Measurements from ENCODE around the gene CBX2. TPM values are rescaled to one million over a fixed set of nuclear protein-coding genes. Genes with fewer than 3 reads are reported as not detected.

CBX2 gene
- total and polyA plus RNA-seq, 2 donors = 3.1 to 7.0 TPM

GRCh38 chr17:79738643-79739042 lies 39.3 kb upstream of the CBX2 start:
- WGBS = 87% methylated on average over 14 of the region's 14 CpGs
- H3K4me1 ChIP-seq (ENCODE audit: insufficient read depth) = no peaks in the 10 kb centered on the region
- no peaks in the 10 kb centered on the region for H3K36me3 ChIP-seq (ENCODE audit: insufficient read depth)
- H3K4me3 ChIP-seq (ENCODE audit: low read depth, low read length) = no peak overlapping the region
- no peak for DNase-seq (ENCODE audit: extremely low spot score)
- no peak overlapping the region for H3K27ac ChIP-seq (ENCODE audit: low read depth)

- no peak overlapping the region for H3K4me3 ChIP-seq (ENCODE audit: low read depth, low read length)
- 81% methylated on average over 28 of the region's 28 CpGs for WGBS
- H3K36me3 ChIP-seq (ENCODE audit: insufficient read depth) = no peaks in the 10 kb centered on the region
- DNase-seq (ENCODE audit: extremely low spot score) = no peak
- no peak overlapping the region for H3K27ac ChIP-seq (ENCODE audit: low read depth)
- H3K4me1 ChIP-seq (ENCODE audit: insufficient read depth) = no peaks in the 10 kb centered on the region
Measured at GRCh38 chr17:79739148-79740062, 38.5 kb upstream of the CBX2 start.

- 39% methylated on average over 8 of the region's 8 CpGs for WGBS
- H3K4me1 ChIP-seq (ENCODE audit: insufficient read depth) = no peaks in the 10 kb centered on the region
Measured at GRCh38 chr17:79740413-79740812, 37.5 kb upstream of the CBX2 start.

GRCh38 chr17:79741401-79741750 lies 36.6 kb upstream of the CBX2 start:
- Histone ChIP-seq H3K4me1 (ENCODE audit: insufficient read depth) (peaks cover 2% of the 10 kb centered on the region), H3K4me3 (ENCODE audit: low read depth, low read length) (no peak overlapping the region)
- WGBS = 31% methylated on average over 10 of the region's 10 CpGs

More at GRCh38 chr17:79740413-79740812, 37.5 kb upstream of the CBX2 start:
- H3K27ac ChIP-seq (ENCODE audit: low read depth) = no peak overlapping the region
- no peak for DNase-seq (ENCODE audit: extremely low spot score)
- no peaks in the 10 kb centered on the region for H3K36me3 ChIP-seq (ENCODE audit: insufficient read depth)
- no peak overlapping the region for H3K4me3 ChIP-seq (ENCODE audit: low read depth, low read length)

GRCh38 chr17:79741751-79742588 lies 36.0 kb upstream of the CBX2 start:
- Histone ChIP-seq H3K36me3 (ENCODE audit: insufficient read depth) (no peaks in the 10 kb centered on the region), H3K27ac (ENCODE audit: low read depth) (no peak overlapping the region), H3K4me1 (ENCODE audit: insufficient read depth) (peaks cover 2% of the 10 kb centered on the region), H3K4me3 (ENCODE audit: low read depth, low read length) (no peak overlapping the region)
- DNase-seq (ENCODE audit: extremely low spot score) = no peak
- 11% methylated on average over 53 of the region's 53 CpGs for WGBS

More at GRCh38 chr17:79741401-79741750, 36.6 kb upstream of the CBX2 start:
- no peak for DNase-seq (ENCODE audit: extremely low spot score)
- no peaks in the 10 kb centered on the region for H3K36me3 ChIP-seq (ENCODE audit: insufficient read depth)
- H3K27ac ChIP-seq (ENCODE audit: low read depth) = no peak overlapping the region

GRCh38 chr17:79742589-79742918 lies 35.4 kb upstream of the CBX2 start:
- Histone ChIP-seq H3K4me3 (ENCODE audit: low read depth, low read length) (no peak overlapping the region), H3K27ac (ENCODE audit: low read depth) (no peak overlapping the region), H3K4me1 (ENCODE audit: insufficient read depth) (peaks cover 2% of the 10 kb centered on the region), H3K36me3 (ENCODE audit: insufficient read depth) (no peaks in the 10 kb centered on the region)
- no peak for DNase-seq (ENCODE audit: extremely low spot score)
- 93% methylated on average over 1 of the region's 1 CpG for WGBS

GRCh38 chr17:79742951-79743476 lies 34.9 kb upstream of the CBX2 start:
- no peaks in the 10 kb centered on the region for H3K36me3 ChIP-seq (ENCODE audit: insufficient read depth)
- H3K4me3 ChIP-seq (ENCODE audit: low read depth, low read length) = no peak overlapping the region
- WGBS = 87% methylated on average over 7 of the region's 7 CpGs
- DNase-seq (ENCODE audit: extremely low spot score) = no peak
- H3K27ac ChIP-seq (ENCODE audit: low read depth) = no peak overlapping the region
- peaks cover 2% of the 10 kb centered on the region for H3K4me1 ChIP-seq (ENCODE audit: insufficient read depth)

GRCh38 chr17:79743614-79744013 lies 34.3 kb upstream of the CBX2 start:
- H3K4me1 ChIP-seq (ENCODE audit: insufficient read depth) = peaks cover 2% of the 10 kb centered on the region
- no peak for DNase-seq (ENCODE audit: extremely low spot score)
- 91% methylated on average over 5 of the region's 5 CpGs for WGBS
- H3K36me3 ChIP-seq (ENCODE audit: insufficient read depth) = no peaks in the 10 kb centered on the region
- no peak overlapping the region for H3K27ac ChIP-seq (ENCODE audit: low read depth)
- H3K4me3 ChIP-seq (ENCODE audit: low read depth, low read length) = no peak overlapping the region

GRCh38 chr17:79745641-79746105 lies 32.3 kb upstream of the CBX2 start:
- WGBS = 55% methylated on average over 6 of the region's 6 CpGs
- H3K27ac ChIP-seq (ENCODE audit: low read depth) = no peak overlapping the region
- peaks cover 2% of the 10 kb centered on the region for H3K4me1 ChIP-seq (ENCODE audit: insufficient read depth)
- no peaks in the 10 kb centered on the region for H3K36me3 ChIP-seq (ENCODE audit: insufficient read depth)
- H3K4me3 ChIP-seq (ENCODE audit: low read depth, low read length) = no peak overlapping the region
- DNase-seq (ENCODE audit: extremely low spot score) = no peak

- WGBS = 21% methylated on average over 22 of the region's 22 CpGs
- H3K4me3 ChIP-seq (ENCODE audit: low read depth, low read length) = no peak overlapping the region
Measured at GRCh38 chr17:79746889-79747507, 30.9 kb upstream of the CBX2 start.

GRCh38 chr17:79747508-79748294 lies 30.2 kb upstream of the CBX2 start:
- Histone ChIP-seq H3K4me3 (ENCODE audit: low read depth, low read length) (no peak overlapping the region), H3K36me3 (ENCODE audit: insufficient read depth) (no peaks in the 10 kb centered on the region), H3K27ac (ENCODE audit: low read depth) (no peak overlapping the region), H3K4me1 (ENCODE audit: insufficient read depth) (peaks cover 2% of the 10 kb centered on the region)
- no peak for DNase-seq (ENCODE audit: extremely low spot score)
- 3% methylated on average over 73 of the region's 74 CpGs for WGBS

More at GRCh38 chr17:79746889-79747507, 30.9 kb upstream of the CBX2 start:
- peaks cover 2% of the 10 kb centered on the region for H3K4me1 ChIP-seq (ENCODE audit: insufficient read depth)
- H3K27ac ChIP-seq (ENCODE audit: low read depth) = no peak overlapping the region
- no peak for DNase-seq (ENCODE audit: extremely low spot score)
- H3K36me3 ChIP-seq (ENCODE audit: insufficient read depth) = no peaks in the 10 kb centered on the region

- Histone ChIP-seq H3K27ac (ENCODE audit: low read depth) (no peak overlapping the region), H3K4me3 (ENCODE audit: low read depth, low read length) (no peak overlapping the region), H3K4me1 (ENCODE audit: insufficient read depth) (peaks cover 2% of the 10 kb centered on the region), H3K36me3 (ENCODE audit: insufficient read depth) (no peaks in the 10 kb centered on the region)
- no peak for DNase-seq (ENCODE audit: extremely low spot score)
- 4% methylated on average over 55 of the region's 55 CpGs for WGBS
Measured at GRCh38 chr17:79748295-79749099, 29.5 kb upstream of the CBX2 start.
